HCT116 (cell line): ENCODE data around the gene MYBPC2. TPM values are rescaled to one million over a fixed set of nuclear protein-coding genes. Genes with fewer than 3 reads are reported as not detected.

Source experiments
- ATAC-seq: fragments of 200-7000 bp; cut with Tn5 transposase; 2 replicates; pipeline ENCODE4 v1.9.1; 2020; ENCODE audit warnings: mild to moderate bottlenecking, moderate library complexity
- BruUV-seq: library from RNA; stranded (reverse); fragments of 400-500 nt; replicated peaks from 2 replicates; lab custom pipeline; 2021; lab: Mats Ljungman, UMichigan
- CTCF ChIA-PET: fragments of 300-600 bp; sonication (Branson Sonifier 250); formaldehyde crosslinking; loops from one replicate; lab custom pipeline; 2021; ENCODE audit warnings: antibody characterized with exemption; lab: Charles Lee
- POLR2A ChIA-PET: fragments of 300-600, 350-600 bp; sonication (Branson Sonifier 250); formaldehyde crosslinking; loops from one replicate; lab custom pipeline; 2021; ENCODE audit warnings: antibody characterized with exemption; lab: Charles Lee
- RAD21 ChIA-PET, 2 experiments: fragments of 300-600 bp; sonication (Branson Sonifier 250); formaldehyde crosslinking; loops; one replicate each; lab custom pipeline; 2023; ENCODE audit warnings: low total read pairs in 2 of 2; ENCODE audit not compliant: uncharacterized antibody in 2 of 2, unreplicated experiment in 2 of 2, low non-redundant PET in 1 of 2; lab: Charles Lee
- DNase-seq: peaks from one replicate; pipeline ENCODE4 v3.0.0-alpha.2; 2010; ENCODE audit warnings: low read depth, low spot score
- H2AFZ ChIP-seq: fragments of 200-600 bp; shearing (Covaris generic), sonication (generic); 2 replicates; pipeline ENCODE4 v1.6.1; 2017; ENCODE audit warnings: low read depth, mixed run types, mixed read lengths, antibody characterized with exemption, low read length; ENCODE audit not compliant: poor library complexity, severe bottlenecking
- H3K27ac ChIP-seq: 2 replicates; pipeline ENCODE4 v1.5.1; 2012; ENCODE audit warnings: low read depth, low read length
- H3K27me3 ChIP-seq: fragments of 200-600 bp; sonication (generic); 2 replicates; pipeline ENCODE4 v1.6.1; 2016; ENCODE audit warnings: mixed run types, low read length, mixed read lengths; ENCODE audit not compliant: insufficient read depth
- H3K36me3 ChIP-seq, 2 experiments: fragments of 200-500 bp in 1 of 2; fragments of 200-600 bp in 1 of 2; sonication (Bioruptor generic) in 1 of 2; sonication (generic) in 1 of 2; 2 replicates each; pipeline versions ENCODE4 v1.5.1 to v1.6.1; 2014 to 2016; ENCODE audit warnings: low read length in 2 of 2, inconsistent platforms in 1 of 2, mixed read lengths in 1 of 2, mixed run types in 1 of 2; ENCODE audit not compliant: insufficient read depth in 2 of 2, control insufficient read depth in 1 of 2
- H3K4me1 ChIP-seq, 2 experiments: fragments of 200-600 bp in 1 of 2; sonication (generic) in 1 of 2; 2 replicates each; pipeline versions ENCODE4 v1.5.1 to v1.6.1; 2012 to 2017; ENCODE audit warnings: low read length in 2 of 2, inconsistent platforms in 1 of 2, mild to moderate bottlenecking in 1 of 2, mixed read lengths in 1 of 2, mixed run types in 1 of 2, moderate library complexity in 1 of 2; ENCODE audit not compliant: insufficient read depth in 2 of 2, control insufficient read depth in 1 of 2
- H3K4me2 ChIP-seq: fragments of 200-600 bp; sonication (generic); 2 replicates; pipeline ENCODE4 v1.6.1; 2017; ENCODE audit warnings: mixed run types, low read length, mixed read lengths
- H3K4me3 ChIP-seq, 2 experiments: fragments of 200-600 bp in 1 of 2; sonication (generic) in 1 of 2; replicated peaks in 1 of 2; 2 replicates each; pipeline ENCODE4 v1.5.1; 2011 to 2016; ENCODE audit warnings: low read length in 2 of 2, control low read depth in 1 of 2, low read depth in 1 of 2, mild to moderate bottlenecking in 1 of 2, mixed read lengths in 1 of 2, mixed run types in 1 of 2
- H3K79me2 ChIP-seq: fragments of 200-600 bp; sonication (generic); 2 replicates; pipeline ENCODE4 v1.6.1; 2017; ENCODE audit warnings: mild to moderate bottlenecking, mixed run types, low read length, moderate library complexity, mixed read lengths; ENCODE audit not compliant: insufficient read depth
- H3K9ac ChIP-seq: fragments of 200-600 bp; sonication (generic); 2 replicates; pipeline ENCODE4 v1.6.1; 2016; ENCODE audit warnings: low read length, mixed read lengths
- H3K9me2 ChIP-seq: fragments of 200-600 bp; sonication (generic), shearing (Covaris generic); 2 replicates; pipeline ENCODE4 v1.6.1; 2017; ENCODE audit warnings: mixed run types, mild to moderate bottlenecking, moderate library complexity; ENCODE audit not compliant: insufficient read depth
- H3K9me3 ChIP-seq, 2 experiments: fragments of 200-500 bp in 1 of 2; fragments of 200-600 bp in 1 of 2; sonication (Bioruptor generic) in 1 of 2; sonication (generic) in 1 of 2; 2 replicates each; pipeline ENCODE4 v1.6.1; 2014 to 2017; ENCODE audit warnings: low read length in 2 of 2, mixed read lengths in 2 of 2, inconsistent platforms in 1 of 2, low read depth in 1 of 2, mild to moderate bottlenecking in 1 of 2, mixed run types in 1 of 2, moderate library complexity in 1 of 2; ENCODE audit not compliant: control insufficient read depth in 1 of 2, insufficient read depth in 1 of 2
- H4K20me1 ChIP-seq: fragments of 200-600 bp; sonication (generic), shearing (Covaris generic); 2 replicates; pipeline ENCODE4 v1.6.1; 2017; ENCODE audit warnings: mixed run types, mild to moderate bottlenecking, moderate library complexity; ENCODE audit not compliant: insufficient read depth
- CBX3 ChIP-seq: IDR thresholded peaks from 2 replicates; pipeline ENCODE4 v1.6.1; 2012; ENCODE audit warnings: low read depth
- EZH2 ChIP-seq: fragments of 200-600 bp; sonication (generic); IDR thresholded peaks from 2 replicates; pipeline ENCODE4 v1.6.1; 2017; ENCODE audit warnings: antibody characterized with exemption, mixed run types
- FOSL1 ChIP-seq: IDR thresholded peaks from 2 replicates; pipeline ENCODE4 v1.6.1; 2012; ENCODE audit warnings: low read depth
- JUND ChIP-seq: IDR thresholded peaks from 2 replicates; pipeline ENCODE4 v1.6.1; 2012
- RAD21 ChIP-seq: IDR thresholded peaks from 2 replicates; pipeline ENCODE4 v1.6.1; 2012; ENCODE audit warnings: low read depth, mild to moderate bottlenecking
- SIN3A ChIP-seq: IDR thresholded peaks from 2 replicates; pipeline ENCODE4 v1.6.1; 2012; ENCODE audit warnings: low read depth
- TCF7L2 ChIP-seq: IDR thresholded peaks from 2 replicates; pipeline ENCODE4 v1.7.0; 2011; ENCODE audit warnings: borderline replicate concordance, inconsistent platforms; ENCODE audit not compliant: insufficient read depth, insufficient read length; ENCODE audit errors: extremely low read depth
- YY1 ChIP-seq: IDR thresholded peaks from 2 replicates; pipeline ENCODE4 v1.6.1; 2011; ENCODE audit warnings: low read length, low read depth, moderate library complexity, mild to moderate bottlenecking; ENCODE audit not compliant: insufficient replicate concordance; ENCODE audit errors: extremely low read depth
- ZFX ChIP-seq: fragments of 450-650 bp; IDR thresholded peaks from 2 replicates; pipeline ENCODE4 v1.6.1; 2017
- ZNF274 ChIP-seq: fragments of 200-500 bp; sonication (Bioruptor generic); IDR thresholded peaks from 2 replicates; pipeline ENCODE4 v1.6.1; 2014; ENCODE audit warnings: mild to moderate bottlenecking, low read depth, low read length, inconsistent platforms
- intact Hi-C: fragments of 100-400 bp; cut with micrococcal nuclease; formaldehyde crosslinking; loops from 2 replicates; pipeline ENCODE4 v1.10.0; 2022
- total RNA-seq: library from RNA; stranded (reverse); gene quantifications from one replicate; pipeline ENCODE4 v1.2.1, GENCODE V29; 2021; ENCODE audit not compliant: unreplicated experiment
- TF ChIP-seq, protein P1 (sequence below), 3 experiments: fragments of 200-600 bp in 1 of 3; sonication (generic) in 1 of 3; IDR thresholded peaks in 2 of 3; conservative IDR thresholded peaks in 1 of 3; 2 replicates each; pipeline ENCODE4 v1.5.1; 2012 to 2017; ENCODE audit warnings: low read depth in 2 of 3, low read length in 2 of 3, antibody characterized with exemption in 1 of 3, borderline replicate concordance in 1 of 3, control low read depth in 1 of 3, mild to moderate bottlenecking in 1 of 3, mixed read lengths in 1 of 3, mixed run types in 1 of 3, moderate library complexity in 1 of 3; ENCODE audit not compliant: insufficient read depth in 1 of 3
- TF ChIP-seq, protein P2 (sequence below): IDR thresholded peaks from 2 replicates; pipeline ENCODE4 v1.6.1; 2012

Gene MYBPC2
- total RNA-seq, 1 experiment from 2014 or later: not detected

DNA sequence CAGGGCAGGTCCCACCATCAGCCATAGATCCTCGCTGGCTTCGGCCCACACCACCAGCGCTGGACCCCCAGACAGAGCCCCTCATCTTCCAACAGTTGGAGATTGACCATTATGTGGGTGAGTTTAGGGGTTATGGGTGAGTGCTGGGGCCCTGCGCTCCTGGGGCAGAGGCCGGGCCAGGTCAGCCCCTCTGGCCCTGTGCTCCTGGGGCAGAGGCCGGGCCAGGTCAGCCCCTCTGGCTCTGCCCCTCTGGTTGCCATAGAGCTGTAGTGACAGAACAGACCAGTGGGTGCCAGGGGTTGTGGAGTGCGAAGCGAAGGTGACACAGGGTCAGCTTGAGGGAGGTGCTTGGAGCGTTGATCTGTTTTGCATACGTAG lies 33.3 kb upstream of the MYBPC2 start:
- no peaks in the 10 kb centered on the region for H4K20me1 ChIP-seq
- no peak overlapping the region for H3K4me2 ChIP-seq
- no peak for DNase-seq
- ChIA-PET CTCF (no interaction called here), RAD21 (no interaction called here), POLR2A (no interaction called here)
- ATAC-seq: no peak
- no peak overlapping the region for H3K4me3 ChIP-seq
- no peaks in the 10 kb centered on the region for H3K27me3 ChIP-seq
- intact Hi-C loops: no loop called here
- no TSS peak for BruUV-seq
- H3K9me2 ChIP-seq: no peaks in the 10 kb centered on the region
- H3K9me3 ChIP-seq: no peaks in the 10 kb centered on the region
- TF ChIP-seq FOSL1: no peak
- TF ChIP-seq JUND: no peak
- no peak for TF ChIP-seq SIN3A
- TF ChIP-seq TCF7L2: no peak
- TF ChIP-seq CBX3: no peak
- TF ChIP-seq ZNF274: no peak
- no peak for TF ChIP-seq ZFX
- TF ChIP-seq, protein P1, sequence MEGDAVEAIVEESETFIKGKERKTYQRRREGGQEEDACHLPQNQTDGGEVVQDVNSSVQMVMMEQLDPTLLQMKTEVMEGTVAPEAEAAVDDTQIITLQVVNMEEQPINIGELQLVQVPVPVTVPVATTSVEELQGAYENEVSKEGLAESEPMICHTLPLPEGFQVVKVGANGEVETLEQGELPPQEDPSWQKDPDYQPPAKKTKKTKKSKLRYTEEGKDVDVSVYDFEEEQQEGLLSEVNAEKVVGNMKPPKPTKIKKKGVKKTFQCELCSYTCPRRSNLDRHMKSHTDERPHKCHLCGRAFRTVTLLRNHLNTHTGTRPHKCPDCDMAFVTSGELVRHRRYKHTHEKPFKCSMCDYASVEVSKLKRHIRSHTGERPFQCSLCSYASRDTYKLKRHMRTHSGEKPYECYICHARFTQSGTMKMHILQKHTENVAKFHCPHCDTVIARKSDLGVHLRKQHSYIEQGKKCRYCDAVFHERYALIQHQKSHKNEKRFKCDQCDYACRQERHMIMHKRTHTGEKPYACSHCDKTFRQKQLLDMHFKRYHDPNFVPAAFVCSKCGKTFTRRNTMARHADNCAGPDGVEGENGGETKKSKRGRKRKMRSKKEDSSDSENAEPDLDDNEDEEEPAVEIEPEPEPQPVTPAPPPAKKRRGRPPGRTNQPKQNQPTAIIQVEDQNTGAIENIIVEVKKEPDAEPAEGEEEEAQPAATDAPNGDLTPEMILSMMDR (IDR thresholded peaks at IDR 0.05 in 2 of 3, conservative IDR thresholded peaks at IDR 0.05 in 1 of 3; ENCODE audit: borderline replicate concordance in 1 of 3, insufficient read depth in 1 of 3, low read depth in 2 of 3, low read length in 2 of 3): no peak
- no peak for TF ChIP-seq RAD21
- TF ChIP-seq, protein P2, sequence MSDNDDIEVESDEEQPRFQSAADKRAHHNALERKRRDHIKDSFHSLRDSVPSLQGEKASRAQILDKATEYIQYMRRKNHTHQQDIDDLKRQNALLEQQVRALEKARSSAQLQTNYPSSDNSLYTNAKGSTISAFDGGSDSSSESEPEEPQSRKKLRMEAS: no peak
- no peak for TF ChIP-seq YY1
- TF ChIP-seq EZH2: no peak
- H3K36me3 ChIP-seq: peaks cover 3 to 28% of the 10 kb centered on the region in 2 experiments; a peak in 1 of 4 replicates
- H3K9ac ChIP-seq: no peak overlapping the region
- no peaks in the 10 kb centered on the region for H3K4me1 ChIP-seq
- H2AFZ ChIP-seq: no peak overlapping the region
- peaks cover 39% of the 10 kb centered on the region for H3K79me2 ChIP-seq
- no peak overlapping the region for H3K27ac ChIP-seq
